ENCODE results near the gene CD3E. TPM values are rescaled to one million over a fixed set of nuclear protein-coding genes. Genes with fewer than 3 reads are reported as not detected.

Gene CD3E
- total and polyA plus RNA-seq, 9 of the 15 experiments (the other 6 are each of a cell fraction or from before 2014, with no cell fraction given), result 0.07 to 0.62 (median 0.19) TPM; not detected in 5

DNA sequence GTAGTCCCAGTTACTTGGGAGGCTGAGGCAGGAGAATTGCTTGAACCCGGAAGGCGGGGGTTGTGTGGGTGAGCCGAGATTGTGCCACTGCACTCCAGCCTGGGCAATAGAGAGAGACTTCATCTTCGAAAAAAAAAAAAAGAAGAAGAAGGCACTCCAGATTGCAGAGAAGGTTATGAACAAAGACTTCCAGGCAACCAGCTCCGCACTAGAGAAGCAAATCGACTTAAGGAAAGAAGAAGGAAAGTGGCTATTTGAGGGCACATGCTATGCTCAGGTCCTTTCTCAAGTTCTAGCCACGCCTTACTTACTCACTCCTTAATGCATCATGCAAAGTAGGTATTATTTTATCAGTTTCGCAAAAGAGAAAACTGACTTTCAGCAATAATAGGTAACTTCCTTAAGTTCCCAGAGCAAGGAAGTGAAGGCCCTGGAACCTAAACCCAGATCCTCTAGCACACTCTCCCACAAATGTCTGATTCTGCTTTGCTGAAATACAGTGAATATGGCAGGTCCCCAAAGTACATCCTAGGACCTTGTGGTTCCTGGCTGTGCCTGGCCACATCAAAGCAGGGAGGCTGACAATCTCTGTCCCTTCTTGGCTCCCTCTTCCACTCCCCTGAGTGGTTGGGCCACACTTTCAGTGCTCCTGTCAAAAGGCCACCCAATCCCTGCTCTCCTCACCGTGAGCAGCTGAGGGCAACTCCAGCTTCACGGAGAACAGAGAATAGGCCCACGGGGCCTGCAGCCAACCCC is 14.2 kb downstream of the CD3E start (continued):
- TF ChIP-seq BHLHE40 (IDR thresholded peaks at IDR 0.05; ENCODE audit: low read length), result no peak
- TF ChIP-seq ASH1L (IDR thresholded peaks at IDR 0.05; ENCODE audit: borderline replicate concordance, low read depth, partially characterized antibody), result no peak
- TF ChIP-seq BCOR (IDR thresholded peaks at IDR 0.05), result no peak
- peak; percentile 47; the same call in 1 of the 2 replicates for TF ChIP-seq BACH1 (tag; IDR thresholded peaks at IDR 0.05)
- TF ChIP-seq NCOA2 (IDR thresholded peaks at IDR 0.05; ENCODE audit: partially characterized antibody in 2 of 2), result no peak
- TF ChIP-seq RBM14 (IDR thresholded peaks at IDR 0.05; ENCODE audit: borderline replicate concordance, insufficient read depth, low read depth, low read length), result no peak
- no peak for TF ChIP-seq NCOA6 (IDR thresholded peaks at IDR 0.05)
- TF ChIP-seq SRSF1 (IDR thresholded peaks at IDR 0.05; ENCODE audit: low read depth, low read length), result no peak

DNA sequence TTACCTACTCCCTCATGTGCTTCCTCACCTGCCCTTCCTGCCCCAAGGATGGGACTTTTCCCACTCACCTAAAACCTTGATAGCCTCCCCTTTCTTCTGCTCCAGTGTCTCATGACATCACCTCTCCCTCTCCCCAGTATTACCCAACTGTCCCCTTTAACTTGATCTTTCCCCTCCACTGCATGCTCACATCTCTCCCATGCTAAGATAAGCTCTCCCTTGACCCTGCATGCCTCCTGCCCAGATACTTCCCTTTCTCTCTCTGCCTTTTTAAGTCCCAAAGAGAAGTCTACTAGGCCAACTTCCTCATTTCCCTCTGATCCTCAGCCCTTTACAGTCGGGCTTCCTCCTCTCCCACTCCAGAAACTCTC is 14.8 kb downstream of the CD3E start:
- Histone ChIP-seq H3K4me2 (ENCODE audit: insufficient read depth, low read length) (peak overlapping the region; percentile 13; the same call in 1 of the 2 replicates), H3K4me3 (no peak overlapping the region), H3K36me3 (ENCODE audit: control insufficient read depth, insufficient read depth, low read length) (no peaks in the 10 kb centered on the region), H2AFZ (ENCODE audit: low read depth, low read length) (peak overlapping the region; percentile 68; the same call in 1 of the 2 replicates), H3K27me3 (ENCODE audit: control insufficient read depth in 2 of 2, insufficient read depth in 2 of 2, low read length in 2 of 2) (no peaks in the 10 kb centered on the region), H3K79me2 (ENCODE audit: control insufficient read depth, insufficient read depth, low read length) (no peaks in the 10 kb centered on the region), H3K9me1 (ENCODE audit: control insufficient read depth, insufficient read depth, low read length) (peaks cover 3% of the 10 kb centered on the region), H3K27ac (ENCODE audit: extremely low read depth, low read depth, low read length) (no peak overlapping the region; the same call in 2 of the 3 replicates), H4K20me1 (replicated peaks; ENCODE audit: control insufficient read depth, insufficient read depth, low read length) (no peaks in the 10 kb centered on the region), H3K4me1 (replicated peaks in 1 of 2; ENCODE audit: control insufficient read depth in 2 of 2, insufficient read depth in 2 of 2, low read length in 2 of 2) (peaks cover 29 to 42% of the 10 kb centered on the region in 2 experiments), H3K9me3 (replicated peaks; ENCODE audit: control insufficient read depth, insufficient read depth, low read depth, low read length) (no peaks in the 10 kb centered on the region), H3K9ac (ENCODE audit: insufficient read depth in 1 of 2, low read depth in 2 of 2, low read length in 2 of 2) (peak overlapping the region in 1 of 2 experiments; percentile 50; a peak in 1 of 4 replicates)
- DNase-seq (ENCODE audit: extremely low read depth in 1 of 4, low spot score in 3 of 4), result peak in 1 of 4 experiments; percentile 56
- intact Hi-C loops (cut with micrococcal nuclease), result no loop called here
- ATAC-seq, result peak; percentile 32
- BruUV-seq (replicated peaks), result no TSS peak
- CTCF ChIA-PET (ENCODE audit: low intra/inter-chr PET ratio), result interaction anchor here (0.7 kb wide), 1 partner anchor 147 kb away, joined by 3 read pairs; no protein-coding TSS in a partner anchor
- 0% methylated on average over 1 of the region's 1 CpG for WGBS (ENCODE audit: insufficient coverage, low coverage, missing lambda C conversion rate)
- in situ Hi-C loops (cut with MboI), result no loop called here
- POLR2A ChIA-PET, result no interaction called here
- peak; percentile 78 for FAIRE-seq
- TF ChIP-seq RAD51 (IDR thresholded peaks at IDR 0.05; ENCODE audit: borderline replicate concordance, low read depth), result no peak
- TF ChIP-seq ZNF764 (CRISPR knock-in tag; IDR thresholded peaks at IDR 0.05; ENCODE audit: low read depth), result no peak
- TF ChIP-seq EHMT2 (IDR thresholded peaks at IDR 0.05), result 0 out of 2 replicates have a peak, but pooled peaks have one; percentile 34
- no peak for TF ChIP-seq ZNF695 (CRISPR knock-in tag; IDR thresholded peaks at IDR 0.05)
- TF ChIP-seq RBM22 (IDR thresholded peaks at IDR 0.05; ENCODE audit: low read depth, low read length, poor library complexity, severe bottlenecking), result no peak
- TF ChIP-seq, protein P1, sequence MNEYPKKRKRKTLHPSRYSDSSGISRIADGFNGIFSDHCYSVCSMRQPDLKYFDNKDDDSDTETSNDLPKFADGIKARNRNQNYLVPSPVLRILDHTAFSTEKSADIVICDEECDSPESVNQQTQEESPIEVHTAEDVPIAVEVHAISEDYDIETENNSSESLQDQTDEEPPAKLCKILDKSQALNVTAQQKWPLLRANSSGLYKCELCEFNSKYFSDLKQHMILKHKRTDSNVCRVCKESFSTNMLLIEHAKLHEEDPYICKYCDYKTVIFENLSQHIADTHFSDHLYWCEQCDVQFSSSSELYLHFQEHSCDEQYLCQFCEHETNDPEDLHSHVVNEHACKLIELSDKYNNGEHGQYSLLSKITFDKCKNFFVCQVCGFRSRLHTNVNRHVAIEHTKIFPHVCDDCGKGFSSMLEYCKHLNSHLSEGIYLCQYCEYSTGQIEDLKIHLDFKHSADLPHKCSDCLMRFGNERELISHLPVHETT (CRISPR knock-in tag; conservative IDR thresholded peaks at IDR 0.05 in 1 of 2, IDR thresholded peaks at IDR 0.05 in 1 of 2), result no peak; a peak in 1 of 4 replicates
- TF ChIP-seq DPF2 (IDR thresholded peaks at IDR 0.05), result peak; percentile 72; the same call in 1 of the 2 replicates
- peak; percentile 38 for TF ChIP-seq GATA2 (CRISPR knock-in tag; IDR thresholded peaks at IDR 0.05)
- peak; percentile 52; the same call in 1 of the 2 replicates for TF ChIP-seq ELF1 (tag; IDR thresholded peaks at IDR 0.05)
- 0 out of 2 replicates have a peak, but pooled peaks have one; percentile 31 for TF ChIP-seq GTF2E2 (tag; IDR thresholded peaks at IDR 0.05)
- TF ChIP-seq NCOR1 (IDR thresholded peaks at IDR 0.05), result peak; percentile 46; the same call in 1 of the 2 replicates
- TF ChIP-seq SMAD4 (CRISPR knock-in tag; conservative IDR thresholded peaks at IDR 0.05), result no peak

All from K562 (cell line).